SU-DHL-6 (cell line): ENCODE data around the gene MYBPC3.

Source experiments
- H2AFZ ChIP-seq: fragments of 200-600 bp; sonication (generic); 2 replicates; pipeline ENCODE4 v1.6.1; 2014; ENCODE audit warnings: low read depth, mild to moderate bottlenecking, moderate library complexity, mixed read lengths, antibody characterized with exemption, low read length; ENCODE audit not compliant: severe bottlenecking
- H3F3A ChIP-seq: fragments of 200-600 bp; shearing (Covaris generic); 2 replicates; pipeline ENCODE4 v1.6.0; 2016; ENCODE audit warnings: antibody characterized with exemption, mild to moderate bottlenecking; ENCODE audit not compliant: insufficient read depth
- H3K27ac ChIP-seq: fragments of 200-600 bp; sonication (generic); 2 replicates; pipeline ENCODE4 v1.5.1; 2016; ENCODE audit warnings: low read depth, mild to moderate bottlenecking, low read length, moderate library complexity, mixed read lengths
- H3K27me3 ChIP-seq: fragments of 200-600 bp; sonication (generic), shearing (Covaris generic); 2 replicates; pipeline ENCODE4 v1.6.0; 2014; ENCODE audit warnings: mild to moderate bottlenecking, low read length
- H3K36me3 ChIP-seq: fragments of 200-600 bp; sonication (generic); 2 replicates; pipeline ENCODE4 v1.6.1; 2014; ENCODE audit warnings: mild to moderate bottlenecking, low read length, mixed read lengths
- H3K4me2 ChIP-seq: fragments of 300-600, 200-600 bp; shearing (Covaris generic), sonication (generic); 2 replicates; pipeline ENCODE4 v1.6.0; 2014; ENCODE audit warnings: low read length, low read depth, mild to moderate bottlenecking; ENCODE audit not compliant: poor library complexity, severe bottlenecking
- H3K4me3 ChIP-seq: fragments of 200-600 bp; sonication (generic); 2 replicates; pipeline ENCODE4 v1.5.1; 2014; ENCODE audit warnings: antibody characterized with exemption, low read length, mild to moderate bottlenecking, mixed read lengths; ENCODE audit not compliant: insufficient read depth, poor library complexity, severe bottlenecking
- H3K79me2 ChIP-seq: fragments of 200-600 bp; sonication (generic); 2 replicates; pipeline ENCODE4 v1.6.1; 2014; ENCODE audit warnings: mild to moderate bottlenecking, low read length, moderate library complexity; ENCODE audit not compliant: insufficient read depth
- H3K9ac ChIP-seq: fragments of 200-600 bp; sonication (generic); 2 replicates; pipeline ENCODE4 v1.7.0; 2014; ENCODE audit warnings: mild to moderate bottlenecking, low read length
- H3K9me2 ChIP-seq: fragments of 200-600 bp; sonication (generic); replicated peaks from 2 replicates; pipeline ENCODE4 v1.6.1; 2014; ENCODE audit warnings: low read length; ENCODE audit not compliant: insufficient read depth
- H3K9me3 ChIP-seq: fragments of 200-600 bp; sonication (generic); 2 replicates; pipeline ENCODE4 v1.6.1; 2014; ENCODE audit warnings: low read length, mixed read lengths; ENCODE audit not compliant: insufficient read depth
- H4K20me1 ChIP-seq: fragments of 200-600 bp; sonication (generic); 2 replicates; pipeline ENCODE4 v1.6.1; 2014; ENCODE audit warnings: low read depth, mild to moderate bottlenecking, antibody characterized with exemption, low read length, moderate library complexity, mixed read lengths
- CTCF ChIP-seq: fragments of 200-600 bp; sonication (generic); IDR thresholded peaks from one replicate; pipeline ENCODE4 v1.5.1; 2017; ENCODE audit warnings: antibody characterized with exemption, mild to moderate bottlenecking, low read length, moderate library complexity; ENCODE audit not compliant: insufficient read depth, poor library complexity, severe bottlenecking
- EZH2phosphoT487 ChIP-seq: fragments of 200-600 bp; sonication (generic), shearing (Covaris generic); conservative IDR thresholded peaks from 2 replicates; pipeline ENCODE4 v1.6.1; 2018; ENCODE audit warnings: mild to moderate bottlenecking, antibody characterized with exemption, low read length, moderate library complexity, mixed read lengths

The MYBPC3 gene

GRCh38 chr11:47357985-47358730 is 5.7 kb upstream of the MYBPC3 start:
- Histone ChIP-seq H3K4me3 (no peak overlapping the region), H3K27me3 (no peaks in the 10 kb centered on the region), H3K36me3 (no peaks in the 10 kb centered on the region), H3K9me3 (no peaks in the 10 kb centered on the region), H3K79me2 (no peaks in the 10 kb centered on the region; the same call in 1 of the 2 replicates), H3K9ac (no peak overlapping the region), H2AFZ (no peak overlapping the region), H3K9me2 (no peaks in the 10 kb centered on the region), H3K27ac (no peak overlapping the region), H4K20me1 (no peaks in the 10 kb centered on the region), H3K4me2 (no peak overlapping the region), H3F3A (no peaks in the 10 kb centered on the region)
- TF ChIP-seq CTCF (no peak), EZH2phosphoT487 (no peak)

- Histone ChIP-seq H3K9me2 (no peaks in the 10 kb centered on the region), H4K20me1 (no peaks in the 10 kb centered on the region), H3K9me3 (no peaks in the 10 kb centered on the region), H2AFZ (no peak overlapping the region), H3K4me2 (no peak overlapping the region), H3K27me3 (no peaks in the 10 kb centered on the region), H3K9ac (no peak overlapping the region), H3K27ac (no peak overlapping the region), H3F3A (no peaks in the 10 kb centered on the region), H3K79me2 (no peaks in the 10 kb centered on the region; the same call in 1 of the 2 replicates), H3K36me3 (no peaks in the 10 kb centered on the region), H3K4me3 (no peak overlapping the region)
- TF ChIP-seq EZH2phosphoT487 (no peak), CTCF (no peak)
These were observed 4.5 kb upstream of the MYBPC3 start for GRCh38 chr11:47356998-47357329.

DNA sequence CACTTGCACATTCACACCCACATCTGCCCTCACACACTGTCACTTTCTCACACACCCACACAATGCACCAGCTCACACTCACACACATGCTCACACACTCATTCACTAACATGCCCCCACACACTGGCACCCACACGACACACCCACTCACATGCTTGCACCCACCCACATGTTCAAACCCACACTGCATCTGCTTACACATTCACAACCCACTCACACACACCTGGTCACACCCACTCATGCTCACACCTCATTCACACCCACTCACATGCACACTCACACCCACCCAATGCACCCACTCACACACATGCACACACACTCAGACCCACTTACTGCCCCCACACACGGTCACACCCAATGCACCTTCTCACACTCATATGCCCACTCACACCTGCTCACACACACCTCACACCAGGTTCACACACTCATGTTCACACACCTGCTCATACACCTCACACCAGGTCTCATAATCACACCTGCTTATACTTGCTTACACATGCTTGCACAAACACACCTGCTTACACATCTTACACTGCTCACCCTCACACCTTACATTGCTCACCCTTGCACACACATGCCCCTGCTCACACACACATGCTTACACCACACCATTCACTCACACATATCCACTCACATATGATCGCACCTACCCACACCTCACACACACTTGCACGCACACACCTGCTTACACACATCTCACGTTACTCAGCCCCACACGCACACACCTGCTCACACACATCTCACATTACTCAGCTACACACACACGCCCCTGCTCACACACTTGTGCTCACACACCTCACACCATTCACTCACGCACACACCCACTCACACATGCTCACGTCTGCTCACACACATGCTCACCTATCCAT is 3.9 kb upstream of the MYBPC3 start:
- Histone ChIP-seq H3F3A (no peaks in the 10 kb centered on the region), H3K4me2 (no peak overlapping the region), H3K9ac (no peak overlapping the region), H3K27me3 (no peaks in the 10 kb centered on the region), H3K9me3 (no peaks in the 10 kb centered on the region), H3K27ac (no peak overlapping the region), H2AFZ (no peak overlapping the region), H3K9me2 (no peaks in the 10 kb centered on the region), H4K20me1 (no peaks in the 10 kb centered on the region), H3K36me3 (no peaks in the 10 kb centered on the region), H3K79me2 (no peaks in the 10 kb centered on the region; the same call in 1 of the 2 replicates), H3K4me3 (no peak overlapping the region)
- TF ChIP-seq EZH2phosphoT487 (no peak), CTCF (no peak)
